ENCODE data around the gene RHNO1.

DNA sequence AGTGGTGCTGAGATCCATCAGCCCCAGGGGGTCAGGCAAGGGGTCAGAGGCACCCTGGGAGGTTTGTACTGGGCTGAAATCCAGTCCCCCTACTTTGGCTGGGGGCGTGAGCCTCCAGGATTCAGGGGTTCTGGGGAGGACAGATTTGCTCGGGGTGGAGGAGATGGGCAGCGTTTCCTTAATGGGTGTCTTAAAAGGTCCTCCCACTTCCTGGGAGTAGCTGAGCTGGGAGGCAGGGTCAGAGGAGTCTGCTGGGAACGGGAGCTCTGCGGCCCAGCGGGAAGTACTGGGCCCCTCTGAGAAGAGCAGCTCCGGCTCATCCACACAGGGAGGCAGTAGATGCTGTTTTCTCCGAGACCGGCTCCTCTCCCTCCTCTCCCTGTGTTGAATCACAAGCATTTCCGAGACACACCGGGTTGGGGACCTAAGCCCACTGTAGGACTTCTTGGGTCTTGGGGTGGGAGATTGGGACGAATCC lies 18.0 kb upstream of the RHNO1 start:
- TF ChIP-seq, protein P1, sequence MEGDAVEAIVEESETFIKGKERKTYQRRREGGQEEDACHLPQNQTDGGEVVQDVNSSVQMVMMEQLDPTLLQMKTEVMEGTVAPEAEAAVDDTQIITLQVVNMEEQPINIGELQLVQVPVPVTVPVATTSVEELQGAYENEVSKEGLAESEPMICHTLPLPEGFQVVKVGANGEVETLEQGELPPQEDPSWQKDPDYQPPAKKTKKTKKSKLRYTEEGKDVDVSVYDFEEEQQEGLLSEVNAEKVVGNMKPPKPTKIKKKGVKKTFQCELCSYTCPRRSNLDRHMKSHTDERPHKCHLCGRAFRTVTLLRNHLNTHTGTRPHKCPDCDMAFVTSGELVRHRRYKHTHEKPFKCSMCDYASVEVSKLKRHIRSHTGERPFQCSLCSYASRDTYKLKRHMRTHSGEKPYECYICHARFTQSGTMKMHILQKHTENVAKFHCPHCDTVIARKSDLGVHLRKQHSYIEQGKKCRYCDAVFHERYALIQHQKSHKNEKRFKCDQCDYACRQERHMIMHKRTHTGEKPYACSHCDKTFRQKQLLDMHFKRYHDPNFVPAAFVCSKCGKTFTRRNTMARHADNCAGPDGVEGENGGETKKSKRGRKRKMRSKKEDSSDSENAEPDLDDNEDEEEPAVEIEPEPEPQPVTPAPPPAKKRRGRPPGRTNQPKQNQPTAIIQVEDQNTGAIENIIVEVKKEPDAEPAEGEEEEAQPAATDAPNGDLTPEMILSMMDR (tag by site-specific recombination; IDR thresholded peaks at IDR 0.05), result no peak
- TF ChIP-seq, protein P2, sequence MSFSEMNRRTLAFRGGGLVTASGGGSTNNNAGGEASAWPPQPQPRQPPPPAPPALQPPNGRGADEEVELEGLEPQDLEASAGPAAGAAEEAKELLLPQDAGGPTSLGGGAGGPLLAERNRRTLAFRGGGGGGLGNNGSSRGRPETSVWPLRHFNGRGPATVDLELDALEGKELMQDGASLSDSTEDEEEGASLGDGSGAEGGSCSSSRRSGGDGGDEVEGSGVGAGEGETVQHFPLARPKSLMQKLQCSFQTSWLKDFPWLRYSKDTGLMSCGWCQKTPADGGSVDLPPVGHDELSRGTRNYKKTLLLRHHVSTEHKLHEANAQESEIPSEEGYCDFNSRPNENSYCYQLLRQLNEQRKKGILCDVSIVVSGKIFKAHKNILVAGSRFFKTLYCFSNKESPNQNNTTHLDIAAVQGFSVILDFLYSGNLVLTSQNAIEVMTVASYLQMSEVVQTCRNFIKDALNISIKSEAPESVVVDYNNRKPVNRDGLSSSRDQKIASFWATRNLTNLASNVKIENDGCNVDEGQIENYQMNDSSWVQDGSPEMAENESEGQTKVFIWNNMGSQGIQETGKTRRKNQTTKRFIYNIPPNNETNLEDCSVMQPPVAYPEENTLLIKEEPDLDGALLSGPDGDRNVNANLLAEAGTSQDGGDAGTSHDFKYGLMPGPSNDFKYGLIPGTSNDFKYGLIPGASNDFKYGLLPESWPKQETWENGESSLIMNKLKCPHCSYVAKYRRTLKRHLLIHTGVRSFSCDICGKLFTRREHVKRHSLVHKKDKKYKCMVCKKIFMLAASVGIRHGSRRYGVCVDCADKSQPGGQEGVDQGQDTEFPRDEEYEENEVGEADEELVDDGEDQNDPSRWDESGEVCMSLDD (tag by site-specific recombination; IDR thresholded peaks at IDR 0.05), result no peak
- TF ChIP-seq ZBTB7A (tag by site-specific recombination; IDR thresholded peaks at IDR 0.05; ENCODE audit: low read depth) (no peak), ZNF202 (tag by site-specific recombination; IDR thresholded peaks at IDR 0.05; ENCODE audit: borderline replicate concordance) (no peak), ZNF423 (tag by site-specific recombination; IDR thresholded peaks at IDR 0.05) (no peak), ZNF596 (tag by site-specific recombination; IDR thresholded peaks at IDR 0.05) (no peak), ZNF530 (tag by site-specific recombination; IDR thresholded peaks at IDR 0.05; ENCODE audit: low read depth) (no peak), YY1 (tag by site-specific recombination; IDR thresholded peaks at IDR 0.05) (no peak), ZNF354C (tag by site-specific recombination; IDR thresholded peaks at IDR 0.05; ENCODE audit: borderline replicate concordance, low read depth) (no peak), ZNF610 (tag by site-specific recombination; IDR thresholded peaks at IDR 0.05; ENCODE audit: borderline replicate concordance) (no peak), GLI4 (tag by site-specific recombination; IDR thresholded peaks at IDR 0.05) (no peak)
- TF ChIP-seq, protein P3, sequence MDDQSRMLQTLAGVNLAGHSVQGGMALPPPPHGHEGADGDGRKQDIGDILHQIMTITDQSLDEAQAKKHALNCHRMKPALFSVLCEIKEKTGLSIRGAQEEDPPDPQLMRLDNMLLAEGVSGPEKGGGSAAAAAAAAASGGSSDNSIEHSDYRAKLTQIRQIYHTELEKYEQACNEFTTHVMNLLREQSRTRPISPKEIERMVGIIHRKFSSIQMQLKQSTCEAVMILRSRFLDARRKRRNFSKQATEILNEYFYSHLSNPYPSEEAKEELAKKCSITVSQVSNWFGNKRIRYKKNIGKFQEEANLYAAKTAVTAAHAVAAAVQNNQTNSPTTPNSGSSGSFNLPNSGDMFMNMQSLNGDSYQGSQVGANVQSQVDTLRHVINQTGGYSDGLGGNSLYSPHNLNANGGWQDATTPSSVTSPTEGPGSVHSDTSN (CRISPR knock-in tag; IDR thresholded peaks at IDR 0.05), result no peak
- TF ChIP-seq, protein P4, sequence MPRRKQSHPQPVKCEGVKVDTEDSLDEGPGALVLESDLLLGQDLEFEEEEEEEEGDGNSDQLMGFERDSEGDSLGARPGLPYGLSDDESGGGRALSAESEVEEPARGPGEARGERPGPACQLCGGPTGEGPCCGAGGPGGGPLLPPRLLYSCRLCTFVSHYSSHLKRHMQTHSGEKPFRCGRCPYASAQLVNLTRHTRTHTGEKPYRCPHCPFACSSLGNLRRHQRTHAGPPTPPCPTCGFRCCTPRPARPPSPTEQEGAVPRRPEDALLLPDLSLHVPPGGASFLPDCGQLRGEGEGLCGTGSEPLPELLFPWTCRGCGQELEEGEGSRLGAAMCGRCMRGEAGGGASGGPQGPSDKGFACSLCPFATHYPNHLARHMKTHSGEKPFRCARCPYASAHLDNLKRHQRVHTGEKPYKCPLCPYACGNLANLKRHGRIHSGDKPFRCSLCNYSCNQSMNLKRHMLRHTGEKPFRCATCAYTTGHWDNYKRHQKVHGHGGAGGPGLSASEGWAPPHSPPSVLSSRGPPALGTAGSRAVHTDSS (tag by site-specific recombination; IDR thresholded peaks at IDR 0.05), result no peak
- TF ChIP-seq, protein P5, sequence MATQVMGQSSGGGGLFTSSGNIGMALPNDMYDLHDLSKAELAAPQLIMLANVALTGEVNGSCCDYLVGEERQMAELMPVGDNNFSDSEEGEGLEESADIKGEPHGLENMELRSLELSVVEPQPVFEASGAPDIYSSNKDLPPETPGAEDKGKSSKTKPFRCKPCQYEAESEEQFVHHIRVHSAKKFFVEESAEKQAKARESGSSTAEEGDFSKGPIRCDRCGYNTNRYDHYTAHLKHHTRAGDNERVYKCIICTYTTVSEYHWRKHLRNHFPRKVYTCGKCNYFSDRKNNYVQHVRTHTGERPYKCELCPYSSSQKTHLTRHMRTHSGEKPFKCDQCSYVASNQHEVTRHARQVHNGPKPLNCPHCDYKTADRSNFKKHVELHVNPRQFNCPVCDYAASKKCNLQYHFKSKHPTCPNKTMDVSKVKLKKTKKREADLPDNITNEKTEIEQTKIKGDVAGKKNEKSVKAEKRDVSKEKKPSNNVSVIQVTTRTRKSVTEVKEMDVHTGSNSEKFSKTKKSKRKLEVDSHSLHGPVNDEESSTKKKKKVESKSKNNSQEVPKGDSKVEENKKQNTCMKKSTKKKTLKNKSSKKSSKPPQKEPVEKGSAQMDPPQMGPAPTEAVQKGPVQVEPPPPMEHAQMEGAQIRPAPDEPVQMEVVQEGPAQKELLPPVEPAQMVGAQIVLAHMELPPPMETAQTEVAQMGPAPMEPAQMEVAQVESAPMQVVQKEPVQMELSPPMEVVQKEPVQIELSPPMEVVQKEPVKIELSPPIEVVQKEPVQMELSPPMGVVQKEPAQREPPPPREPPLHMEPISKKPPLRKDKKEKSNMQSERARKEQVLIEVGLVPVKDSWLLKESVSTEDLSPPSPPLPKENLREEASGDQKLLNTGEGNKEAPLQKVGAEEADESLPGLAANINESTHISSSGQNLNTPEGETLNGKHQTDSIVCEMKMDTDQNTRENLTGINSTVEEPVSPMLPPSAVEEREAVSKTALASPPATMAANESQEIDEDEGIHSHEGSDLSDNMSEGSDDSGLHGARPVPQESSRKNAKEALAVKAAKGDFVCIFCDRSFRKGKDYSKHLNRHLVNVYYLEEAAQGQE (tag by site-specific recombination; IDR thresholded peaks at IDR 0.05), result no peak

Measured in HEK293 (cell line).